Embryonic facial prominence (tissue), 1 donor: Measurements from ENCODE around the gene RGS7.

Experiments used
- DNase-seq: peaks from one replicate; pipeline ENCODE4 v3.0.0-alpha.2; 2016; ENCODE audit errors: extremely low spot score

RGS7 gene

DNA sequence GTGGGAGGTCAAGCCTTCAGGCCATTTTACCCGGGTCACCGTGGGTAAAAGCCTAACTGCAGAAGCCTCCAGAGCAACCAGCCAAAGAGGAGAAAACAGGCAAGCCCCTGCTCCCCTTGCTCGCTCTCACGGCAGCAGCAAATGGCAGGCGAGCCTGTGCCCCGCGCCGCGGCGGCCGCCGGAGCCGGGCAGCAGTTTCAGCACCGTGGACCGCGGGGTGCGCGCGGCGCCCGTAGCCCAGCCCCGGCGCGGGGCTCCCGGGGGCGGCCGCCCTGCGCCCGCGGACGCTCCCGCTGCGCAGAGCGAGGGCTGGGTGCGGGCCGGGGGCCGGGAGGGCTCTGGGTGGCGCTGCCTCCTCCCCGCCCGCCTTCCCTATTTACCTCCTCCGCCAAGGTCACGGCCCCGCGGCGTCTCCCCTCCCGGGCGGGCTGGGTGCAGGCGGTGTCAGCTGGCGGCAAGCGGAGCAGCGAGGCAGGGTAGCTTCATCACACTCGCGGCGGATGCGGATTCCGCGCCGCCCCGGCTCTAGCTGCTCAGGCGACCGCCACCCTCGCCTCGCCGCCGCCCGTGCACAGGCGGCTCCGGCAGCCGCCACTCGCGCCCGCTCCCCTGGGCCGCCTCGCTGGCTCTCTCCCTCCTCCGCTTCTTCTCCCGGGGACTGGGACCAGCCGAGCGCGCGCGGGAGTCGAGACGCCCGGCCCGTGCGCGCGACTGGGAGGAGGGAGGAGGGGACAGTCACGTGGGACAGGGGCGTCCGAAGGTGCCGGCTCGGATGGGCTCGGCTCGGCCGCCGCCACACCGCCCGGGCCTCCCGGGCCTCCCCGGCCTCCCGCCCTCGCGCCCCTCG is at the start of gene RGS7:
Gene RGS7, minus strand, starts transcription at position 687 of the 847 bp plus-strand sequence.
- peak; percentile 14 for DNase-seq

DNA sequence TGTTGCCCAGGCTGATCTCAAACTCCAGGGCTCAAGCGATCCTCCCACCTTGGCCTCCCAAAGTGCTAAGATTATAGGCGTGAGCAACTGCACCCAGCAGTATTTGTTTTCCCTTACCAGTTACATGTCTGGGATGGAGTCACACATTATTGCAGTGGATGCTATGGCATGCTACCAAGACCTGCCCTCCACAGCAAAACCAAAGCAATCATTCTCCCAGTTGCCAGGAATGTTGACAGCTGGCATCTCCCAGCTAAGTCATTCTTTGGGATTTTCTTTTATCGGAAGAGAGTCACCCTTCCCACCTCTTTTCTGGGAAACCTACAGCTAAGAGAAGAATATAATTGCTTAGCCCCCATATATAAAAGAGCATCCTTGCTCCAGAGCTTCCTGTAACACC is 49.4 kb upstream of the RGS7 start:
- no peak for DNase-seq

DNA sequence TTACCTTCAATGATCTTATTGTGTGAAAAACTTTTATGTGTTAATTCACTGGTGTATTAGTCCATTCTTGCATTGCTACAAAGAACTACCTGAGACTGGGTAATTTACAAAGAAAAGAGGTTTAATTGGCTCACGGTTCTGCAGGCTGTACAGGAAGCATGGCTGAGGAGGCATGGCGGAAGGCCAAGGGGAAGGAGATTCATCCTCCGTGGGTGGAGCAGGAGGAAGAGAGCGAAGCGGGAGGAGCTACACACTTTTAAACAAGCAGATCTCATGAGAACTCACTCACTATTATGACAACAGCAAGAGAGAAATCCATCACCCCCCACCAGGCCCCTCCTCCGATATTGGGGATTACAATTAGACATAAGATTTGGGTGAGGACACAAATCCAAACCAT is 44.2 kb upstream of the RGS7 start:
- DNase-seq, result no peak

DNA sequence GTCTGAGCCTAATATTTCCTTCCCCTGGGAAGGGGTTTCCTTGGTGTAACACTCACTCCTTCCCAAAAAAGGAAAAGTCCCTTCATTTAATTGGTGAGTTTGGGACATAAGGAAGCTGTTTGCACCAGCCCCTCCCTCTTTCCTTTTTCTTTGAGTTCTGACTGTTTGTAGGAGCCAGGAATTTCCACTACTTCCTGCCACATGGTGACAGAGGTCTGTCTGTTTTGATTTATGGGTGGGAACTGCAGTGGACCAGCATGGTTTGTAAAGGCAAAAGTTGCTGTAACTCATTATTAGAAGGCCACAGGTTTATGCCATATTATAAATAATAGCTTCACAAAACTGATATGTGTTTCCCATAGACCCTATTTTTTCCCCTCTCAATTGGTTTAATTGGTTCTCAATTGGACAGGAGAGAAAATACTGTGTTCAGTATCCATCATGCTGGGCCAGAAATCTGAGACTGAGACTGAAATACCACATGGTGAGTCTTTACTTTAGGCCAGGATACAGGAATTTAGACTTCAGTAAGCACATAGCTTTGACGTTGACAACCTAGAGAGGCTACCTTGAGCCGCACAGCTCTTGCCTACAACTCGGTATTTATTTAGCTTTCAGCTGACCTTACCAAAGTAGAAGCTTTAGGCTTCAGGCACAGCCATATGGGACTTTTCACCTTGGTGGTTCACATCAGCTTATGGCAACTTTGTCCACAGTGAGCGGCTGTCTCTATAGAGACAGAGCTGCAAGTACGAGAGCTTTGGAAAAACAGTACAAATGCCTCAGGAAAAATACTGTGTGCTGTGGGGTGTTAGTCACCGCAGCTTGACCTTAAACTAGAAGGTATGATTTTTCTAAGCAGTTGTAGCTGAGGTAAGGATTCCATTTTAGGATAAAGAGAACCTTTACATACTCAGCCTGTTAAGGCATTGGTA is 40.0 kb upstream of the RGS7 start:
- DNase-seq, result no peak

DNA sequence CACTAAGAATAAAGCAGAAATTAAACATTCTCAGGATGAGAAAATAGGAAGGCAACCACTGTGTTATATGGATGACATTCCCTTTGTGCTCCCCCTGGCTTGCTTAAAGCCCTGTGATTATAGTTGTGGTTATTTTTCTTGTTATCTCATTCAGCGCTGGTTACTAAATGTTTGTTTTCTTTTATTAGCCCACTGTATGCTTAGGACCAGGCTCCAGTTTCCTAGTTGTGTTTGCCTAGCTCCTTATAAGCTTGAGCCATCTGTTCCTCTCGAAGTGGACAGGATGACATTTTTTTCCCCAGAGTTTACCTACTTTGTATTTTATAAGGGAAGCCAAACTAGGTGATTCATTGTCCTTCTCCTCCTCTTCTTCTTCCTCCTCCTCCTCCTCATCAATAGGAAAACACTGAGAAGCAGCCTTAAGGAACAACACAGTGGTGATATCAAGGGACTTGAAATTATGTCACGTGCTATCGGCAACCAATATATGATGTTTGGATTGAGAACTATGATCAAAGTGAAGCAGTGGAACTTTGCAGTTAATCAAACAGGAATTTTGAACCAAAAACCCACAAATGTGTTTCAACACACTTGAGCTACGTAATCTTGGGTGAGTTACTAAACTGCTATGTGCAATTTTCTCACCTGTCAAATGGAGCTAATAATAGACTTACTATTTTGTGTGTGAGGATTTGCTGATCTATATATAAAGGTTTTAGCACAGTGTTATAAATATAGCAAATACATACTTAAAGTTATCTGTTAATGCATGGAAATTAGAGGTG is 35.1 kb upstream of the RGS7 start:
- no peak for DNase-seq

DNA sequence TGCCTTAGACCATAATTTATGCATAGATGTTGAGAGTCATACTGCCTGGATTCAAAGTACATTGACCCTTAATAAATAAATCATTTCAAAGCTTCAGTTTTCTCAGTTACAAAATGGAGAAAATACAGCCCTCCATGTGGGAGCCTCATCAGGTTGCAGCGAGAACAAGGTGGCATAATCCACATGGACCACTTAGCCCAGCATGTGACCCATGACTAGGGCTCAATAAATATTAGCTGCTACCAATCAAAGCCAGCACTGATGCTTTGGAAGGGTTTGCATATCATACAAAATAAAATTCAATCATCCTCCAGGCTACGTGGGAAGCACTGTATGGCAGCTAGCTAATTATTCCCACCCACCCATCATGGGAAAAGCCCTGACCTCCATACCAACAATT is 33.5 kb upstream of the RGS7 start:
- no peak for DNase-seq

DNA sequence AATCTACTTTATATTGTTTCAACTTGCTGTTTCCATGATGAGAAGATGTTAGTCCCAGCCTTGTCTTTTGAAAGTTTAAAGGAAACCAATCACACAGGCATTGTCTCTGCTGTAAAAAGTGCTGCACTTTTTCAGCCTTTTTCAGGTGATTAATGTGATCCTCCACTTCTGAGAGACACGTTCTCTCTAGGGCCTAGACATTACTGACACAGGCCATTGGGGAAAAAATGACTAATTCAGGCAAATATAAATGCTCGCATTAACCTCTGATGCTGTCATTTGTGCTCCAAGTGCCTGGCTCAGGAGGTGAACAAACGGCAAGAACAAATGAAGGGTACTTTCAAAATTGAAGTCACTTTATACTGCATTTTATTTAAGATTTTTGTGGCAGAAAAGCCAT is 32.4 kb upstream of the RGS7 start:
- DNase-seq, result no peak

DNA sequence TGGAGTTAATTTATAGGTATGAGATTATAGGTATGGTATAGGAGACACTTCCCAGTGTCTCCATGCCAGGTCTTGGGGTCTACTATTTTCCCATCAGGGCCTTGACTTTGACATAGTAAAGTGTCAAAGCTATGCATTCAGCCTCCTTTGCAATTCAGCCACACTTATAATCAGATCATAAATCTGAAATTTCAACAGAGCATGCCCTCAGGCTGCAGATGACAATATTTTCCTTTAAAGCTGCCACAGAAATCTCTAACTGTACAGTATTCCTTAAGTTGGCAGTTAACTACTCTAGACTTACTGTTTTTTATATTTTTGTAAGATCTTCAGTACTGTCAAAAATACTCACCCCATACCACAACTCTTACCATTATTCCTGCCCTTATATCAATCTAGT is 30.2 kb upstream of the RGS7 start:
- no peak for DNase-seq

DNA sequence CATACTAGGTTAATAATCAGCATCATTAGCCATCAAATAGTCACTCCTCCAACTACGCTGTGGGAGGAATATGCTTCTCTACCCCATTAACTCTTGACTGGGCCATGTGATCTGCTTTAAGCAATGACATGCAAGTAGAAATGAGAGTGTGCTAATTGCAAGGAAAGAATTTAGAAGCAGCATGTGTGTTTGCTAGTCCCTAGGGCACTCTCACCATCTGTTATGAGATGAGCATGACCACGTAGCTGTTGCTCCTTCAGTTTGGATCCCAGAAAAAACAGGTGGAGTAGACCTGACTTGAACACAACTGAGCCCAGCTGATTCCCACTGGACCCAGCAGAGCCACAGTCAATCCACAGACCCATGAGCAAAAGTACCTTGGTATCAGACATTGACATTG is 19.7 kb upstream of the RGS7 start:
- no peak for DNase-seq

DNA sequence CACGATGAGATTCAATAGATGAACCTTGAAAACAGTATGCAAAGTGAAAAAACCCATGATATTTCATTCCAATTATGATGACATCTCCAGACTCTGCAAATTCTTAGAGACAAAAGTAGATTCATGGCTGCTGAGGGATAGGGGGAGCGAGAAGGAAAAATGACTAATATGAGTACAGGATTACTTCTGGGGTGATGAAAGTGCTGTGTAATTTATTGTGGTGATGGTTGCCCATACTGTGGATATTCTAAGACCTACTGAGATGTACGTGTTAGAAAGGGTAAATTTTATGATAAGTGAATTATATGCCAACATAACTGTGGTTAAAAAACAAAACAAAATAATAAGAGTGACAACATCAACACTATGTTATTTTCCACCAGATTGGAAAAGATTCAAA is 18.9 kb upstream of the RGS7 start:
- no peak for DNase-seq

DNA sequence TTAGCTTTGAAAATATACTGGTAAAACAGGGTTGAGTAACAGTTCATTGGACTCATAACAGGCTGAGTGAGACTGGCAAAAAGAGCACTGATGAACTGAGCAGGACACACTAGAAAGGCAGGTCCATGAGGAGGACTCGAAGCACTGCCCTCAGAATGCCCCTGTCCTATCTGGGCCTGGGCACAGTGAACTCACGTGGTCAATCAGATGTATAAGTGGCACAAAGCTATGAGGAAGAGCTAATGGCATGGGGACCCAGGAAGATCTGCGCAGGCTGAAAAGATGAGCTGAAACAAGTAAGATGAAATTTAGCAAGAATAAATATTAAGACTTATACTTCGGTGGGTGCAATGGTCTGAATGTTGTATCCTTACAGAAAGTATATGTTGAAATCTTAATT is 9.2 kb upstream of the RGS7 start:
- no peak for DNase-seq

DNA sequence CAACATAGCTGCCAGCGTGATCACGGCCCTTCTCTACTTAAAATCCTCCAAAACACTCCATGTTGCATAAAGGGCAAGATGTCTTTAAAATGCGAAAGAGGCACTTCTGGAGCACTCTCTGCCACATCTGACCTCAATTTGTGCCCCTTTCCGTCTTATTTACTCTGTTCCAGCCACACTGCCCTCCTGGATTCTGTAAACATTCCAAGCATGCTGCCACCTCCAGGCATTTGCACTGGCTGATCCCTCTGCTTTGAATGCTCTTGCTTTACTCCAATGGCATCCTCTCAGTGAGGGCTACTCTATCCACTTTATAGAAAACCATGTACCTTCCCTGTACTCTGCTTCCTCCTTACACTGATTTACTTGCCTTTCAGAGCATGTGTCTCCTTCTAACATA is 5.3 kb upstream of the RGS7 start:
- no peak for DNase-seq

DNA sequence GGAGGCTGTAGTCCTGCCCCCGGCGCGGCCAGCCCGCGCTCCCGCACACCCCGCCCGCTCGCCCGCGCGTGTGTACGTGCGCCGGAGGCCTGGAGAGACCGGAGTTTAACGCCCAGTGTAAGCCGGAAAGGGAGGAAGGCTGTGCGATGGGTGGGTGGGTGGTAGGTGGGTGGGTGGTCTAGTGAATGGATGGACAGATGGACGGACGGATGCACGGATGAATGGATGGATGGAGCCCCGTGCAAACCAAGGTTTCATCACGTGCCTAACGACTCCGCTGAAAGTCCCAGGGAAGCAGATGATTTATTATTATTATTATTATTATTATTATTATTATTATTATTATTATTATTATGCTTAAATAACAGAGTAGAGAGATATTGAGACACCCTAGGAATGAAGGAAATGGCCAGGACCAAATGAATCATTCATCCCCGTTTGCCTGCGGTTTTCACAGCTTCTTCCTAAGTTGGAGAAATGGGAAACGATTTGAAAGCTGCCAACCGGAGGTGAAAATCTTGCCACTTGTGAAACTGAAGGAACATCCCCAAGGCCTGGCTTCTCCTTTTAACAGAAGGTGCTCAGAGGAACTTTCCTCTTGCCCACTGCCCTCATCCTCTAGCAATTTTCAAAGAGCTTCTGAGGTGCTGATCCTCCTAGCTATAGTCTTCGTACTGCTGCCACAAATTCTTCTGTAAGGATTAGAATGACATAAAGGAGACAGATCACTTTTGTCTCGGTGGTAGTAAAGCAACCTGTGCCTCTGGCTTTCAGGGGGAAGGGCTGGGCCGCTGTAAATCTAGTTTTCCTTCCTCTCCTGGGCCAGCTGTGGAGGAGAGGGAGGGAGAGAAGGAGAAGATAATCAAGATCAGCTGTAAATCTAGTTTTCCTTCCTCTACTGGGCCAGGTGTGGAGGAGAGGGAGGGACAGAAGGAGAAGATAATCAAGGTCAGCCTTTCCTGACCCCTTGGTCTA is 648 bp upstream of the RGS7 start:
- DNase-seq, result no peak

DNA sequence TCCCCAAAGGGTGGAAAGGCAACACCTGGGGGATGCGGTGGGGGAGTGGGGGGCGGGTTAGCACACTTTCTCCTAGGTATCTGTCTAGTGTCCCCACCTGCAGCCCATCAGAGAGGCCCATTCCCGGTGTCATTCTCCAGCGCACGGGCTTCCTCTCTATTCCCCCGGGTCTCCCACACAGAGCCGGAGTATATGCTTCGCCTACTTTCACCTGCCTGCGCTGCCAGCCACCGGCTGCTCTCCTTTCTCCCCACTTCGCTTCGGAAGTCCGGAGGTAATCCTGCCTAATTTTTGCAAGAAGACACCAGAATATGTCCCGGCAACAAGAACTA is 852 bp downstream of the RGS7 start:
- DNase-seq, result no peak

DNA sequence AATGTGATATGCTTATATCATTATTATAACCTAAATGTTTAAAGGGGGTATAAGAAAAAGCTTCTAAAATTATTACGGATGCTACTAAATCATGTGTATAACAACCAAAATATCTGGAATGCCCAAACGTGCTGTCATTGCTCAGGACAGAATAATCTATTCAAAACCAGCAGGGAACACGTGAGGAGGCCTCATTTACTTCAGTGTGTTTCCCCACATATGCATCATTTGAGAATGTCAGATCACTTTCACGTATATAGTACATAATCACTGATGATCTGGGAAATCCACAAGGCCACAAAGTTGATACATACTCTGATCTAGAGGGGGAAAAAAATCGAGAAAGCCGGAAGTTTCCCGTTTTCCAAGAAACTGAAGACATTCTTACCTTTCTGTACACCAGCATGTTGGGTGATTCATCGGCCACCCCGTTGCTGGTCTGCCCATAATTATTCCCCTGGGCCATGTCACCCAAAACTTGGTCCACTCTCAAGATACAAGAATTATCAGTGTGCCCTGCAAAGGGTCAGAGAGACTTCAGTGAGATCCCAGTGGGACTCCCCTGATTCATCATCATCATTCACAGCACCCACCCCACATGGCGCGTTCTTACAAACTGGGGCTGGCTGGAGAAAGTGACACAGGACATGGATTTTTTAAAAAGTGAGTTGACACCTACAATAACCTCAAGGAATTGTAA is 1.5 kb downstream of the RGS7 start:
- DNase-seq, result no peak

DNA sequence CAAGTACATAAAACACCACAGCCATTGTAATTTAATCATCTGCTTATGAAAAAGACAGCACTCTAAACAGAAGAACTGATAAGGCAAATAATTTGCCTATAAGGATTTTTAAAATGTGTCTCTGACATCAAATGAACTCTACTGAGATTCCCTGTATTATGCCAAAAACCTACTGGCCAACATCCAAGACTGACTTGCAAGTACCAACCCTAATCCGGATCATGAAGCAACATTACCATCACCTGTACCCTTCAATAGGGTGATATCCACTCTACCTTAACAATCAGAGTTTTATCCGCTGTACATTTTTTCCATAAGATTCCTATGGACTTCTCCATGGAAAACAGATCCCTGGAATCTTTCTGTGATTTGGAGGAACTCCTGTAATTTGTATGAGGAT is 4.6 kb downstream of the RGS7 start:
- DNase-seq, result no peak

DNA sequence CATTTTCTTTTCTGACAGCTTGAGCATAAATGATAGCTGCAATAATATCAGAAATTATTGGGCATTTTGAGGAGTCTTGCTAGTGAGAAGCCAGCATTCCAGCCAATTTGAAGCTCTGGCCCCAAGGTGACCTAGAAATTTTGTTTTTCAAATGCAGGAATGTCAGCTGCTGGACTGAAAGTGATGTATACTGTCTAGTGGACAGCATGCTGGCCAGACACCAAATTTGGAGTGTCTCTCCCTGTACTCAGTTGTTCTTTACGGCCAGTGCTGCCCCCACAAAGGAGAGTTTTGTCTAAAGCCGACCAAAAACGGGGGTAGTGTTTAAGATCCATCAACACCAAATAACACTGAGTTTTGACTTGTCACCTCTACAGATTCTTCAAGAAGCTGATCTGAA is 5.2 kb downstream of the RGS7 start:
- no peak for DNase-seq

DNA sequence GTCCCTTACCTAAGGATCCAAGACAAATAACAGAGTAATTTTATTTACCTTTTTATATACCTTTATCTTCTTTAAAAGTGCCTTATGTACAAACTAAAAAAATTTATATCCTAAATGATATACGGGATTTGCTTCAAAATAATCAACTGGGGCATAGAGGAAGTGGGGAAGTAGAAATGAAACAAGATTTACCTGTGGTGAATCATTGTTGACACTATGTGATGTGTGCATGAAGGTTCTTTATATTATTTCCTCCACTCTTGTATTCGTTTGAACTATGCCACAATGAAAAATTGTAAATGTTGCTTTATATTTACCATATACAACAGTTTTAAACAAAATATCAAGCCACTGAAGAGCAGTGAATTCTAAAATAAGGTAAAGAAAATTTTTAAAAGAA is 13.0 kb downstream of the RGS7 start:
- DNase-seq, result no peak

DNA sequence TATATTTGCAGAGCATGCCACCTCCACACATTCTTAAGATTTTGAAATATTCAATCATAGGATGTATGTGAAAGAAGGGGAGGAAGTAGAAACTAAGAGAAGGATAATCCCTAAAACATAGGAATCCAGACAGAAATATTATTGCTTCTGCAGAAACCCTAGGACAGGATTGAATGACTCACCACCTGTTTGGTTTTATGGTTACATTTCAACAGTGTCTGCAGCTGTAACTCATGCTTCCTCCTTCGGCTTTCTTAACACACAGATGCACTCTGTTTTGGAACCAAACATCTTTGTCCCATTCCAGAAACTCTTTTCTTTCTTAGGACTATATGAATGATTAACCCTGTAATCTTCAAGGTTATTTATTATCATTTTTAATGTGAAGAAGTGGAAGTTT is 20.7 kb downstream of the RGS7 start:
- no peak for DNase-seq

DNA sequence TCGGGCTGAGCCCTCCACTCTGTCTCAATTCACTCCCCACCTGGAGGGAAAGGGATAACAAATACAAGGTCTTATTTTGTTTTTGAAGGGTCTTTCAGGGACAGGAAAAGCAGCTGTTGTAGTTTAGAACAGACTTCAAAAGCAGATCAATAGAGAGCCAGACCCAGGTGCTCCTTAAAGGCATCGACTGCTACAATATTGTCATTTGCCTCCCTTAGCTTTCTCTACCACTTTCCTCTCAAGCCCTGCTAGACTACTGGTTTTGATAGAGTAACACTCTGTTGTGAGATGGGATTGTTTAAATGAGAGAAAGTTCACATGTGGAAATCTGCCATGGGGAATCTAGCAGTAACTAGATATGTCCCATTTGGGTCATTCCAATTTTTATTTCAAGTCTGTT is 24.0 kb downstream of the RGS7 start:
- no peak for DNase-seq

DNA sequence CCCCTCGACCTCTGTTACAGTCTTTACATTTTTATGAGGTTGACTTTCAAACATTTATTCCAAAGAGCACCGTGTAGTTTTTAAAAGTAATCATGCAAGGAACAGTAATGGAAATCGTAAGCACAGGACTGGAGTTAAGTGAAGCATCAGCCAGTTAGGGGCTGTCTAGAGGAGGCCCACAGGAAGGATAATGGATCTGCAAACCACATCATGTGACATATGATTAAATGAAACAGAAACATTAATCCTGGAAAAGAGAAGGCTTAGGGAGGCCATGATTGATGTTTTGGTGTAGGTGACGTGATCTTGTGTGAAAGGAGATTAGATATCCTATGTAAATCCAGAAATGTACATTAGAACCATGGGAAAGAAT is 25.0 kb downstream of the RGS7 start:
- DNase-seq, result no peak
